Measurements from ENCODE around the gene NCKAP5. TPM values are rescaled to one million over a fixed set of nuclear protein-coding genes. Genes with fewer than 3 reads are reported as not detected.

NCKAP5 gene
- total RNA-seq, 1 donor from 2014 or later, result 2.7 TPM

GRCh38 chr2:132977812-132978529 is 590.3 kb downstream of the NCKAP5 start:
- H3K27ac Mint-ChIP-seq (ENCODE audit: unreplicated experiment), result no peak overlapping the region
- Histone ChIP-seq H3K27me3 (ENCODE audit: insufficient read depth, low read length) (no peaks in the 10 kb centered on the region), H2AFZ (ENCODE audit: low read depth, low read length) (no peak overlapping the region), H4K20me1 (ENCODE audit: insufficient read depth, low read length) (no peaks in the 10 kb centered on the region), H3K9ac (ENCODE audit: low read length) (no peak overlapping the region), H3K4me3 (ENCODE audit: insufficient read depth, low read depth, low read length) (no peak overlapping the region), H3K4me1 (ENCODE audit: insufficient read depth, low read length) (no peaks in the 10 kb centered on the region), H3K79me2 (ENCODE audit: insufficient read depth, low read length) (no peaks in the 10 kb centered on the region), H3K4me2 (ENCODE audit: low read length) (no peak overlapping the region), H3K27ac (ENCODE audit: low read depth, low read length) (no peak overlapping the region), H3K36me3 (ENCODE audit: insufficient read depth, low read length) (no peaks in the 10 kb centered on the region), H3K9me3 (ENCODE audit: insufficient read depth, low read depth, low read length) (no peaks in the 10 kb centered on the region)
- no peak for FAIRE-seq
- no peaks in the 10 kb centered on the region for H3K36me3 Mint-ChIP-seq (ENCODE audit: low read depth, unreplicated experiment)
- no peaks in the 10 kb centered on the region for H3K9me3 Mint-ChIP-seq (ENCODE audit: unreplicated experiment)
- peaks cover 14% of the 10 kb centered on the region for H3K4me1 Mint-ChIP-seq (ENCODE audit: low read depth, unreplicated experiment)
- no peak for TF ChIP-seq EZH2 (IDR thresholded peaks at IDR 0.05; ENCODE audit: insufficient read depth, low read length)
- TF ChIP-seq CTCF (IDR thresholded peaks at IDR 0.05; ENCODE audit: insufficient read depth, low read depth, low read length), result no peak
- H3K4me3 Mint-ChIP-seq (ENCODE audit: unreplicated experiment), result no peak overlapping the region
- no peaks in the 10 kb centered on the region for H3K27me3 Mint-ChIP-seq (ENCODE audit: low read depth, unreplicated experiment)
- DNase-seq (ENCODE audit: low read depth), result peak; percentile 73

GRCh38 chr2:132975193-132976105 is 592.8 kb downstream of the NCKAP5 start:
- Histone ChIP-seq H3K9ac (ENCODE audit: low read length) (no peak overlapping the region), H4K20me1 (ENCODE audit: insufficient read depth, low read length) (no peaks in the 10 kb centered on the region), H3K79me2 (ENCODE audit: insufficient read depth, low read length) (no peaks in the 10 kb centered on the region), H3K36me3 (ENCODE audit: insufficient read depth, low read length) (no peaks in the 10 kb centered on the region), H3K27ac (ENCODE audit: low read depth, low read length) (no peak overlapping the region), H3K4me2 (ENCODE audit: low read length) (no peak overlapping the region), H3K4me1 (ENCODE audit: insufficient read depth, low read length) (no peaks in the 10 kb centered on the region), H3K27me3 (ENCODE audit: insufficient read depth, low read length) (no peaks in the 10 kb centered on the region), H3K4me3 (ENCODE audit: insufficient read depth, low read depth, low read length) (no peak overlapping the region), H3K9me3 (ENCODE audit: insufficient read depth, low read depth, low read length) (no peaks in the 10 kb centered on the region), H2AFZ (ENCODE audit: low read depth, low read length) (no peak overlapping the region)
- TF ChIP-seq CTCF (IDR thresholded peaks at IDR 0.05; ENCODE audit: insufficient read depth, low read depth, low read length), result no peak
- no peak for TF ChIP-seq EZH2 (IDR thresholded peaks at IDR 0.05; ENCODE audit: insufficient read depth, low read length)
- H3K27ac Mint-ChIP-seq (ENCODE audit: unreplicated experiment), result no peak overlapping the region
- FAIRE-seq, result peak; percentile 9
- H3K4me1 Mint-ChIP-seq (ENCODE audit: low read depth, unreplicated experiment), result peaks cover 14% of the 10 kb centered on the region
- H3K36me3 Mint-ChIP-seq (ENCODE audit: low read depth, unreplicated experiment), result no peaks in the 10 kb centered on the region
- no peak for DNase-seq (ENCODE audit: low read depth)
- H3K9me3 Mint-ChIP-seq (ENCODE audit: unreplicated experiment), result no peaks in the 10 kb centered on the region
- no peaks in the 10 kb centered on the region for H3K27me3 Mint-ChIP-seq (ENCODE audit: low read depth, unreplicated experiment)
- no peak overlapping the region for H3K4me3 Mint-ChIP-seq (ENCODE audit: unreplicated experiment)
